ENCODE results near the gene EBNA1BP2. TPM values are rescaled to one million over a fixed set of nuclear protein-coding genes. Genes with fewer than 3 reads are reported as not detected.
A peak's percentile ranks its signal among the peaks of the same experiment; 100 is the strongest.

EBNA1BP2 gene
- total and polyA plus RNA-seq, 2 donors (not counting 1 experiment from before 2014, with no cell fraction given) = 10.1 to 27.4 TPM

- intact Hi-C loops (cut with micrococcal nuclease) = loop anchor here (5.0 kb wide), 1 partner anchor 1134 kb away; no protein-coding TSS in a partner anchor
- peak overlapping the region; percentile 94 for H2AFZ ChIP-seq (ENCODE audit: insufficient read depth, low read depth, low read length, poor library complexity, severe bottlenecking)
- H3K27ac Mint-ChIP-seq = peak overlapping the region; percentile 93
- H3K4me3 Mint-ChIP-seq = peak overlapping the region; percentile 96
- peaks cover 0 to 12% (median 8%) of the 10 kb centered on the region in 4 experiments for H3K27me3 ChIP-seq (replicated peaks in 1 of 4; ENCODE audit: control extremely low read depth in 1 of 4, control insufficient read depth in 3 of 4, insufficient read depth in 4 of 4, low read length in 3 of 4)
- peak overlapping the region in 1 of 2 donors; percentile 72 for H3K27ac ChIP-seq (ENCODE audit: low read length in 2 of 2)
- no peak for TF ChIP-seq CTCF (IDR thresholded peaks at IDR 0.05)
- TF ChIP-seq EZH2 (IDR thresholded peaks at IDR 0.05; ENCODE audit: borderline replicate concordance, insufficient read depth, low read depth, low read length, poor library complexity, severe bottlenecking) = no peak
- DNase-seq = no peak
- H3K79me2 ChIP-seq (ENCODE audit: control insufficient read depth, insufficient read depth, low read length) = peaks cover 21% of the 10 kb centered on the region
- ChIA-PET POLR2A (interaction anchor here (0.5 to 1.7 kb wide), 6 partner anchors 187 to 1444 kb away, joined by 3 to 5 read pairs (median 4); partner anchors contain the start of genes CDC20 and KDM4A), CTCF (interaction anchor here (0.7 to 2.8 kb wide), 5 partner anchors 55 to 259 kb away, joined by 3 to 10 read pairs (median 4); no protein-coding TSS in a partner anchor)
- H3K27me3 Mint-ChIP-seq = peaks cover 14% of the 10 kb centered on the region
- H3K4me3 ChIP-seq (ENCODE audit: control extremely low read depth in 1 of 5, extremely low read depth in 1 of 5, insufficient read depth in 1 of 5, low read depth in 2 of 5, low read length in 4 of 5) = peak overlapping the region; percentile 75 to 96 (median 82)
- no peaks in the 10 kb centered on the region for H3K9me3 Mint-ChIP-seq (ENCODE audit: insufficient read depth)
- WGBS (ENCODE audit: insufficient coverage) = 29% methylated on average over 17 of the region's 17 CpGs
- no peaks in the 10 kb centered on the region for H4K20me1 ChIP-seq (ENCODE audit: control insufficient read depth, insufficient read depth, low read length, poor library complexity, severe bottlenecking)
- H3K9me3 ChIP-seq (ENCODE audit: control extremely low read depth in 1 of 3, control insufficient read depth in 2 of 3, insufficient read depth in 1 of 3, low read length in 2 of 3) = no peaks in the 10 kb centered on the region
- no peak for ATAC-seq (ENCODE audit: low read depth)
- peaks cover 7 to 12% of the 10 kb centered on the region in 2 donors for H3K4me1 ChIP-seq (ENCODE audit: control insufficient read depth in 2 of 2, insufficient read depth in 2 of 2, low read length in 2 of 2)
- H3K4me2 ChIP-seq (replicated peaks; ENCODE audit: low read depth, low read length, poor library complexity, severe bottlenecking) = peak overlapping the region; percentile 84
- peak overlapping the region; percentile 75 for H3K9ac ChIP-seq (ENCODE audit: low read length)
- peaks cover 0 to 41% of the 10 kb centered on the region in 2 experiments for H3K36me3 ChIP-seq (replicated peaks in 1 of 2; ENCODE audit: control extremely low read depth in 1 of 2, control insufficient read depth in 1 of 2, extremely low read depth in 1 of 2, insufficient read depth in 2 of 2, low read length in 1 of 2)
- H3K4me1 Mint-ChIP-seq = peaks cover 27% of the 10 kb centered on the region
Observed at GRCh38 chr1:43171312-43171875, 696 bp downstream of the EBNA1BP2 start.

GRCh38 chr1:43165765-43166164, 6.3 kb downstream of the EBNA1BP2 start:
- no peaks in the 10 kb centered on the region for H3K4me1 ChIP-seq (ENCODE audit: control insufficient read depth in 2 of 2, insufficient read depth in 2 of 2, low read length in 2 of 2)
- Mint-ChIP-seq H3K27ac (no peak overlapping the region), H3K4me1 (peaks cover 7% of the 10 kb centered on the region), H3K4me3 (no peak overlapping the region), H3K9me3 (ENCODE audit: insufficient read depth) (no peaks in the 10 kb centered on the region), H3K27me3 (no peaks in the 10 kb centered on the region)
- no peak overlapping the region for H2AFZ ChIP-seq (ENCODE audit: insufficient read depth, low read depth, low read length, poor library complexity, severe bottlenecking)
- DNase-seq = no peak
- peaks cover 8% of the 10 kb centered on the region for H3K79me2 ChIP-seq (ENCODE audit: control insufficient read depth, insufficient read depth, low read length)
- no peak overlapping the region for H3K9ac ChIP-seq (ENCODE audit: low read length)
- ATAC-seq (ENCODE audit: low read depth) = no peak
- no peak overlapping the region for H3K4me3 ChIP-seq (ENCODE audit: control extremely low read depth in 1 of 5, extremely low read depth in 1 of 5, insufficient read depth in 1 of 5, low read depth in 2 of 5, low read length in 4 of 5)
- ChIA-PET CTCF (no interaction called here), POLR2A (no interaction called here)
- H3K27me3 ChIP-seq (replicated peaks in 1 of 4; ENCODE audit: control extremely low read depth in 1 of 4, control insufficient read depth in 3 of 4, insufficient read depth in 4 of 4, low read length in 3 of 4) = no peaks in the 10 kb centered on the region
- H3K9me3 ChIP-seq (ENCODE audit: control extremely low read depth in 1 of 3, control insufficient read depth in 2 of 3, insufficient read depth in 1 of 3, low read length in 2 of 3) = no peaks in the 10 kb centered on the region
- H3K27ac ChIP-seq (ENCODE audit: low read length in 2 of 2) = no peak overlapping the region
- H4K20me1 ChIP-seq (ENCODE audit: control insufficient read depth, insufficient read depth, low read length, poor library complexity, severe bottlenecking) = no peaks in the 10 kb centered on the region
- intact Hi-C loops (cut with micrococcal nuclease) = no loop called here
- H3K36me3 ChIP-seq (replicated peaks in 1 of 2; ENCODE audit: control extremely low read depth in 1 of 2, control insufficient read depth in 1 of 2, extremely low read depth in 1 of 2, insufficient read depth in 2 of 2, low read length in 1 of 2) = peaks cover 0 to 66% of the 10 kb centered on the region in 2 experiments
- no peak overlapping the region for H3K4me2 ChIP-seq (replicated peaks; ENCODE audit: low read depth, low read length, poor library complexity, severe bottlenecking)
- no peak for TF ChIP-seq EZH2 (IDR thresholded peaks at IDR 0.05; ENCODE audit: borderline replicate concordance, insufficient read depth, low read depth, low read length, poor library complexity, severe bottlenecking)
- TF ChIP-seq CTCF (IDR thresholded peaks at IDR 0.05) = no peak
- WGBS (ENCODE audit: insufficient coverage) = 91% methylated on average over 3 of the region's 5 CpGs

Data from B cell (primary cell).